Hepatocyte (in vitro differentiated cells): Measurements from ENCODE around the gene NOS1AP. TPM values are rescaled to one million over a fixed set of nuclear protein-coding genes. Genes with fewer than 3 reads are reported as not detected.

ENCODE experiments used
- DNase-seq: peaks from one replicate; pipeline ENCODE4 v3.0.0-alpha.2; 2016; ENCODE audit warnings: low spot score
- H2AFZ ChIP-seq: fragments of 200-600 bp; sonication (generic); 2 replicates; pipeline ENCODE4 v1.6.0; 2016; ENCODE audit warnings: antibody characterized with exemption, mild to moderate bottlenecking
- H3K27ac ChIP-seq: fragments of 200-600 bp; sonication (generic); 2 replicates; pipeline ENCODE4 v1.5.1; 2016; ENCODE audit warnings: mild to moderate bottlenecking
- H3K27me3 ChIP-seq: fragments of 200-600 bp; sonication (generic); 2 replicates; pipeline ENCODE4 v1.6.1; 2016
- H3K36me3 ChIP-seq: fragments of 200-600 bp; sonication (generic); replicated peaks from 2 replicates; pipeline ENCODE4 v1.5.1; 2016; ENCODE audit warnings: low read depth; ENCODE audit not compliant: insufficient read depth
- H3K4me1 ChIP-seq: fragments of 200-600 bp; sonication (generic); 2 replicates; pipeline ENCODE4 v1.5.1; 2016; ENCODE audit warnings: mild to moderate bottlenecking, moderate library complexity; ENCODE audit not compliant: insufficient read depth
- H3K4me2 ChIP-seq: fragments of 200-600 bp; sonication (generic); 2 replicates; pipeline ENCODE4 v1.6.0; 2016
- H3K4me3 ChIP-seq: fragments of 200-600 bp; sonication (generic); 2 replicates; pipeline ENCODE4 v1.5.1; 2016; ENCODE audit warnings: mild to moderate bottlenecking
- H3K79me2 ChIP-seq: fragments of 200-600 bp; sonication (generic); 2 replicates; pipeline ENCODE4 v1.6.0; 2017; ENCODE audit warnings: mild to moderate bottlenecking
- H3K9me2 ChIP-seq: fragments of 200-600 bp; sonication (generic); replicated peaks from 2 replicates; pipeline ENCODE4 v1.6.0; 2017; ENCODE audit warnings: mild to moderate bottlenecking; ENCODE audit not compliant: insufficient read depth
- H3K9me3 ChIP-seq: fragments of 200-600 bp; sonication (generic); 2 replicates; pipeline ENCODE4 v1.5.1; 2016; ENCODE audit warnings: low read depth, mild to moderate bottlenecking
- H4K20me1 ChIP-seq: fragments of 200-600 bp; sonication (generic); 2 replicates; pipeline ENCODE4 v1.6.0; 2016; ENCODE audit warnings: mild to moderate bottlenecking; ENCODE audit not compliant: insufficient read depth, poor library complexity, severe bottlenecking
- CTCF ChIP-seq: fragments of 200-600 bp; sonication (generic); IDR thresholded peaks from 2 replicates; pipeline ENCODE4 v1.5.1; 2016; ENCODE audit warnings: antibody characterized with exemption, mild to moderate bottlenecking; ENCODE audit not compliant: poor library complexity
- EZH2 ChIP-seq: fragments of 200-600 bp; sonication (generic); IDR thresholded peaks from 2 replicates; pipeline ENCODE4 v1.6.1; 2016; ENCODE audit warnings: antibody characterized with exemption, mild to moderate bottlenecking, borderline replicate concordance
- EZH2phosphoT487 ChIP-seq: fragments of 200-600 bp; sonication (generic); IDR thresholded peaks from one replicate; pipeline ENCODE4 v1.6.1; 2018; ENCODE audit warnings: antibody characterized with exemption, mild to moderate bottlenecking, low read depth, moderate library complexity; ENCODE audit not compliant: unreplicated experiment, severe bottlenecking
- WGBS: methylation state at CpG from one replicate; pipeline ENCODE4 v1.1.6; 2016; ENCODE audit warnings: low lambda C conversion rate; ENCODE audit errors: missing lambda C conversion rate; 5-methylcytosine and 5-hydroxymethylcytosine counted together
- polyA plus RNA-seq: library from polyadenylated mRNA; unstranded; fragments of >200 nt; fragmentation: Nextera tagmentation; extraction: Ambion mirVana; gene quantifications from 2 replicates; pipeline ENCODE4 v1.2.1, GENCODE V29; 2016
- total RNA-seq: library from RNA; depleted of rRNA; stranded (reverse); fragments of >200 nt; gene quantifications from 2 replicates; pipeline ENCODE4 v1.2.3, GENCODE V29; 2014

NOS1AP gene
- total and polyA plus RNA-seq, 2 experiments from 2014 or later: 0.97 to 4.4 TPM

- H2AFZ ChIP-seq: no peak overlapping the region
- no peaks in the 10 kb centered on the region for H3K4me1 ChIP-seq
- no peak for DNase-seq
- H3K9me3 ChIP-seq: no peaks in the 10 kb centered on the region
- no peak for TF ChIP-seq EZH2phosphoT487
- TF ChIP-seq EZH2: no peak
- no peak for TF ChIP-seq CTCF
- H3K27me3 ChIP-seq: no peaks in the 10 kb centered on the region
- peaks cover 5% of the 10 kb centered on the region for H3K79me2 ChIP-seq
- 61% methylated on average over 4 of the region's 4 CpGs for WGBS
- no peak overlapping the region for H3K4me3 ChIP-seq
- no peaks in the 10 kb centered on the region for H4K20me1 ChIP-seq
- no peaks in the 10 kb centered on the region for H3K36me3 ChIP-seq
- no peak overlapping the region for H3K4me2 ChIP-seq
- no peak overlapping the region for H3K27ac ChIP-seq
- no peaks in the 10 kb centered on the region for H3K9me2 ChIP-seq
Observed at GRCh38 chr1:162179121-162179520, 109.6 kb downstream of the NOS1AP start.

- DNase-seq: no peak
- no peaks in the 10 kb centered on the region for H3K9me2 ChIP-seq
- H3K27ac ChIP-seq: no peak overlapping the region
- H3K4me3 ChIP-seq: no peak overlapping the region
- H2AFZ ChIP-seq: no peak overlapping the region
- no peak overlapping the region for H3K4me2 ChIP-seq
- H3K36me3 ChIP-seq: no peaks in the 10 kb centered on the region
- H3K27me3 ChIP-seq: no peaks in the 10 kb centered on the region
- H3K4me1 ChIP-seq: no peaks in the 10 kb centered on the region
- no peaks in the 10 kb centered on the region for H3K9me3 ChIP-seq
- H3K79me2 ChIP-seq: peaks cover 5% of the 10 kb centered on the region
- H4K20me1 ChIP-seq: no peaks in the 10 kb centered on the region
- no peak for TF ChIP-seq EZH2phosphoT487
- no peak for TF ChIP-seq CTCF
- TF ChIP-seq EZH2: no peak
Observed at GRCh38 chr1:162180813-162181212, 111.3 kb downstream of the NOS1AP start.

GRCh38 chr1:162182090-162182489, 112.6 kb downstream of the NOS1AP start:
- H3K9me2 ChIP-seq: no peaks in the 10 kb centered on the region
- H3K4me2 ChIP-seq: no peak overlapping the region
- WGBS: 87% methylated on average over 4 of the region's 4 CpGs
- no peaks in the 10 kb centered on the region for H3K27me3 ChIP-seq
- H3K9me3 ChIP-seq: no peaks in the 10 kb centered on the region
- DNase-seq: no peak
- H4K20me1 ChIP-seq: no peaks in the 10 kb centered on the region
- H3K79me2 ChIP-seq: peaks cover 5% of the 10 kb centered on the region
- H3K4me3 ChIP-seq: no peak overlapping the region
- no peak overlapping the region for H2AFZ ChIP-seq
- no peaks in the 10 kb centered on the region for H3K36me3 ChIP-seq
- H3K4me1 ChIP-seq: no peaks in the 10 kb centered on the region
- no peak for TF ChIP-seq EZH2phosphoT487
- TF ChIP-seq EZH2: no peak
- no peak for TF ChIP-seq CTCF
- H3K27ac ChIP-seq: no peak overlapping the region
